GM12878 (cell line): ENCODE results near the gene MSH5. TPM values are rescaled to one million over a fixed set of nuclear protein-coding genes. Genes with fewer than 3 reads are reported as not detected.

Experiments used
- BCL11A ChIP-seq: IDR thresholded peaks from 2 replicates; pipeline ENCODE4 v1.6.1; 2011; ENCODE audit warnings: low read depth, low read length
- BCLAF1 ChIP-seq: fragments of 450-650 bp; IDR thresholded peaks from 2 replicates; pipeline ENCODE4 v1.6.1; 2017; ENCODE audit warnings: antibody characterized with exemption, mild to moderate bottlenecking, moderate library complexity
- BHLHE40 ChIP-seq, 2 experiments: fragments of 450-650 bp in 1 of 2; IDR thresholded peaks; 2 replicates each; pipeline ENCODE4 v1.6.1; 2011 to 2017; ENCODE audit warnings: low read depth in 2 of 2, borderline replicate concordance in 1 of 2, improper control_type of control experiment in 1 of 2, low read length in 1 of 2, mild to moderate bottlenecking in 1 of 2
- BRCA1 ChIP-seq: IDR thresholded peaks from 2 replicates; pipeline ENCODE4 v1.6.1; 2011; ENCODE audit warnings: low read depth, low read length, improper control_type of control experiment
- CREM ChIP-seq: IDR thresholded peaks from 2 replicates; pipeline ENCODE4 v1.6.1; 2014; ENCODE audit warnings: antibody characterized with exemption, low read depth
- CUX1 ChIP-seq: IDR thresholded peaks from 2 replicates; pipeline ENCODE4 v1.6.1; 2012; ENCODE audit warnings: improper control_type of control experiment, low read depth, low read length; ENCODE audit not compliant: insufficient replicate concordance
- EED ChIP-seq: sonication (generic); IDR thresholded peaks from 2 replicates; pipeline ENCODE4 v1.6.1; 2016; ENCODE audit warnings: antibody characterized with exemption, low read depth
- EGR1 ChIP-seq, 2 experiments: IDR thresholded peaks; 1 replicate in 1 of 2; 2 replicates in 1 of 2; pipeline ENCODE4 v1.6.1; 2011 to 2012; ENCODE audit warnings: low read depth in 2 of 2, low read length in 2 of 2, borderline replicate concordance in 1 of 2, mild to moderate bottlenecking in 1 of 2, moderate library complexity in 1 of 2
- IKZF1 ChIP-seq: fragments of 450-650 bp; conservative IDR thresholded peaks from 2 replicates; pipeline ENCODE4 v1.6.1; 2017; ENCODE audit warnings: antibody characterized with exemption, mild to moderate bottlenecking
- IRF4 ChIP-seq: IDR thresholded peaks from 2 replicates; pipeline ENCODE4 v1.6.1; 2011; ENCODE audit warnings: low read depth, low read length
- MEF2A ChIP-seq: IDR thresholded peaks from 2 replicates; pipeline ENCODE4 v1.6.1; 2011; ENCODE audit warnings: low read depth, mild to moderate bottlenecking, low read length, moderate library complexity; ENCODE audit not compliant: insufficient read depth
- MXI1 ChIP-seq: fragments of 150-350 bp; IDR thresholded peaks from 2 replicates; pipeline ENCODE4 v1.6.1; 2011; ENCODE audit warnings: low read depth, mild to moderate bottlenecking, inconsistent platforms, low read length, improper control_type of control experiment
- NR2F1 ChIP-seq: fragments of 450-650 bp; conservative IDR thresholded peaks from 2 replicates; pipeline ENCODE4 v1.6.1; 2017; ENCODE audit warnings: mild to moderate bottlenecking
- PBX3 ChIP-seq: IDR thresholded peaks from 2 replicates; pipeline ENCODE4 v1.6.1; 2011; ENCODE audit warnings: mild to moderate bottlenecking, low read depth, low read length, moderate library complexity; ENCODE audit not compliant: insufficient replicate concordance
- RCOR1 ChIP-seq: conservative IDR thresholded peaks from 2 replicates; pipeline ENCODE4 v1.6.1; 2012; ENCODE audit warnings: low read depth, low read length, improper control_type of control experiment
- SP1 ChIP-seq: IDR thresholded peaks from one replicate; pipeline ENCODE4 v1.6.1; 2011; ENCODE audit warnings: low read depth, low read length
- STAT3 ChIP-seq: IDR thresholded peaks from 2 replicates; pipeline ENCODE4 v1.6.1; 2011; ENCODE audit warnings: low read depth, low read length, improper control_type of control experiment
- ZBED1 ChIP-seq: IDR thresholded peaks from 2 replicates; pipeline ENCODE4 v1.6.1; 2016; ENCODE audit warnings: borderline replicate concordance
- ZNF217 ChIP-seq: fragments of 450-650 bp; IDR thresholded peaks from 2 replicates; pipeline ENCODE4 v1.6.1; 2017; ENCODE audit warnings: antibody characterized with exemption, mild to moderate bottlenecking
- ZSCAN29 ChIP-seq: fragments of 450-650 bp; IDR thresholded peaks from 2 replicates; pipeline ENCODE4 v1.6.1; 2017; ENCODE audit warnings: mild to moderate bottlenecking, moderate library complexity
- polyA plus RNA-seq, 11 experiments: library from polyadenylated mRNA; depleted of rRNA in 4 of 11; unstranded in 6 of 11; stranded (reverse) in 5 of 11; fragments of >200 nt; fragmentation: Nextera tagmentation in 4 of 11; fragmentation: Illumina TruSeq in 1 of 11; extraction: Ambion mirVana in 4 of 11; extraction: Trizol in 1 of 11; gene quantifications; 1 replicate in 1 of 11; 2 replicates in 10 of 11; pipeline versions ENCODE4 v1.2.1 to v1.2.3, GENCODE V29; 2011 to 2016; ENCODE audit warnings: inconsistent platforms in 2 of 11, missing spikeins in 2 of 11, low read depth in 1 of 11
- total RNA-seq, 4 experiments: library from RNA; depleted of rRNA in 3 of 4; stranded (reverse); fragments of >200 nt in 3 of 4; fragmentation: Illumina TruSeq in 1 of 4; extraction: Trizol in 1 of 4; gene quantifications; 2 replicates each; pipeline versions ENCODE4 v1.2.1 to v1.2.3, GENCODE V29; 2013 to 2021

The MSH5 gene
- total and polyA plus RNA-seq, 10 of the 15 experiments (the other 5 are each of a cell fraction or from before 2014, with no cell fraction given), result 9.1 to 52.7 (median 30.0) TPM

GRCh38 chr6:31734821-31735406, 4.9 kb upstream of the MSH5 start (continued):
- peak; percentile 73; the same call in 1 of the 2 replicates for TF ChIP-seq ZBED1
- peak in 1 of 2 experiments; percentile 28; a peak in 1 of 3 replicates for TF ChIP-seq EGR1 (IDR thresholded peaks at IDR 0.05; ENCODE audit: borderline replicate concordance in 1 of 2, low read depth in 2 of 2, low read length in 2 of 2)
- no peak for TF ChIP-seq MEF2A
- TF ChIP-seq EED, result peak; percentile 35
- TF ChIP-seq ZNF217, result peak; percentile 49; the same call in 1 of the 2 replicates
- no peak for TF ChIP-seq BCLAF1
- 0 out of 2 replicates have a peak, but pooled peaks have one; percentile 45 for TF ChIP-seq CREM
- TF ChIP-seq BRCA1, result no peak
- peak; percentile 22 to 49; a peak in 1 of 4 replicates for TF ChIP-seq BHLHE40 (IDR thresholded peaks at IDR 0.05; ENCODE audit: borderline replicate concordance in 1 of 2, low read depth in 2 of 2, low read length in 1 of 2)
- TF ChIP-seq IRF4, result 0 out of 2 replicates have a peak, but pooled peaks have one; percentile 42
- peak; percentile 81; the same call in 1 of the 2 replicates for TF ChIP-seq BCL11A
- TF ChIP-seq NR2F1, result peak; percentile 73; the same call in 1 of the 2 replicates
- 0 out of 2 replicates have a peak, but pooled peaks have one; percentile 54 for TF ChIP-seq RCOR1
- peak; percentile 33 for TF ChIP-seq SP1
- TF ChIP-seq STAT3, result no peak
- peak; percentile 69 for TF ChIP-seq MXI1
- peak; percentile 84 for TF ChIP-seq PBX3
- no peak for TF ChIP-seq CUX1
- TF ChIP-seq ZSCAN29, result no peak
- peak; percentile 70 for TF ChIP-seq IKZF1
